Skeletal muscle tissue (tissue), 4 donors: Measurements from ENCODE around the gene SIPA1L3. TPM values are rescaled to one million over a fixed set of nuclear protein-coding genes. Genes with fewer than 3 reads are reported as not detected.

Experiments
- H3K27ac ChIP-seq: one replicate; pipeline ENCODE4 v1.7.0; 2013; ENCODE audit warnings: mild to moderate bottlenecking, low read depth, low read length, inconsistent platforms
- H3K27me3 ChIP-seq, 3 donors: one replicate each; pipeline ENCODE4 v1.7.0; 2013; ENCODE audit warnings: low read length in 3 of 3; ENCODE audit not compliant: control insufficient read depth in 3 of 3, insufficient read depth in 3 of 3
- H3K36me3 ChIP-seq, 3 donors: one replicate each; pipeline ENCODE4 v1.7.0; 2013; ENCODE audit warnings: low read length in 3 of 3; ENCODE audit not compliant: control insufficient read depth in 3 of 3, insufficient read depth in 3 of 3
- H3K4me1 ChIP-seq, 3 donors: one replicate each; pipeline ENCODE4 v1.7.0; 2013; ENCODE audit warnings: low read length in 3 of 3, mild to moderate bottlenecking in 3 of 3; ENCODE audit not compliant: control insufficient read depth in 3 of 3, insufficient read depth in 3 of 3
- H3K4me3 ChIP-seq, 3 donors: one replicate each; pipeline ENCODE4 v1.7.0; 2013; ENCODE audit warnings: low read length in 3 of 3
- H3K9ac ChIP-seq, 3 donors: one replicate each; pipeline ENCODE4 v1.7.0; 2013; ENCODE audit warnings: low read length in 3 of 3, mild to moderate bottlenecking in 3 of 3, moderate library complexity in 2 of 3, low read depth in 1 of 3
- H3K9me3 ChIP-seq, 3 donors: one replicate each; pipeline ENCODE4 v1.7.0; 2013; ENCODE audit warnings: low read length in 3 of 3; ENCODE audit not compliant: control insufficient read depth in 3 of 3
- total RNA-seq: library from RNA; depleted of rRNA; stranded (reverse); fragments of >200 nt; gene quantifications from one replicate; pipeline ENCODE4 v1.2.3, GENCODE V29; 2014
- donor health status: Osteomylitis.

Gene SIPA1L3
- total RNA-seq, 1 donor from 2014 or later: 3.7 TPM

- H3K27ac ChIP-seq: no peak overlapping the region
- no peak overlapping the region for H3K9ac ChIP-seq
- H3K4me3 ChIP-seq: no peak overlapping the region
- peaks cover 0 to 6% (median 5%) of the 10 kb centered on the region in 3 donors for H3K9me3 ChIP-seq
- no peaks in the 10 kb centered on the region for H3K27me3 ChIP-seq
- peaks cover 0 to 2% (median 0%) of the 10 kb centered on the region in 3 donors for H3K4me1 ChIP-seq
- H3K36me3 ChIP-seq: no peaks in the 10 kb centered on the region
These were observed 63.7 kb downstream of the SIPA1L3 start for GRCh38 chr19:37970699-37971098.

DNA sequence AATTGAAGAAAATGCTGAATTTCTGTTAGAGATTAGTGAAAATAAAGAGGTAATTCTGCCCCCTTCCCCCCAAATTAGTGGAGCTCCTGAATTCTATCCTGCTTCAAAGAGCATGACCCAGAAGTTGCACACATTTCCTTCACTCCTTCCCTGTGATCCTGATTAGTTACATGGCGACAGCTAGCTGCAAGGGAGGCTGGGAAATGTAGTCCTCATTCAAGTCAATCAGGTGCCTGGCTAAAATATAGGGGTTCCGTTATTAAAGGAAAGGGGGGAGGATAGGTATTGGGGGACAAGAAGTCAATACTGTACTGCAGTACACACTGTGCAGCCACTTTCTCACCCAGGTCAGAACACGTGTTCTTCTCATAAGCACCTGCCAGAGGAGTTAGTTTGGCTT, 65.8 kb downstream of the SIPA1L3 start:
- no peak overlapping the region for H3K27ac ChIP-seq

DNA sequence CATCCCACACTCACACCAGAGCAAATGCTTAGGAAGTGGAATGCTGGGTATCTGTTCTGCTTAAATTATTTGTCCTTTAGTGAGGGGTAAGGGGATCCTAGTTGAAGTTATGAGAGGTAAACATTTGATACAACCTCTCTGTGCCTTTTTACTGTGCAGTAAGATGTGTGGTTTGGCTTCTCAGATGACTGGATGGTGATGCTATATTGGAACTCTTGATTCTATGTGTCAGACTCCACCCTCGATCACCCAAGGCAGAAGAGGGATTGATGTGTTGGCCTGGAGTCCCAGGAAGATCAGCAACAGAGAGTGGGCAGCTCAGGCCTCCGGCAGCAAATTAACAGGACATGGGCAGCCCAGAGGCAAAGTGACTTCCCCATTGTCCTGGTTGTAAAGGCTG, 66.7 kb downstream of the SIPA1L3 start:
- peaks cover 0 to 6% (median 5%) of the 10 kb centered on the region in 3 donors for H3K9me3 ChIP-seq
- H3K27ac ChIP-seq: no peak overlapping the region
- no peaks in the 10 kb centered on the region for H3K36me3 ChIP-seq
- no peaks in the 10 kb centered on the region for H3K4me1 ChIP-seq
- H3K9ac ChIP-seq: no peak overlapping the region
- H3K27me3 ChIP-seq: no peaks in the 10 kb centered on the region
- no peak overlapping the region for H3K4me3 ChIP-seq

More for the DNA sequence above, 65.8 kb downstream of the SIPA1L3 start:
- no peaks in the 10 kb centered on the region for H3K27me3 ChIP-seq
- no peak overlapping the region for H3K9ac ChIP-seq
- H3K4me1 ChIP-seq: no peaks in the 10 kb centered on the region
- no peaks in the 10 kb centered on the region for H3K36me3 ChIP-seq
- H3K9me3 ChIP-seq: peaks cover 0 to 6% (median 5%) of the 10 kb centered on the region in 3 donors
- H3K4me3 ChIP-seq: no peak overlapping the region

DNA sequence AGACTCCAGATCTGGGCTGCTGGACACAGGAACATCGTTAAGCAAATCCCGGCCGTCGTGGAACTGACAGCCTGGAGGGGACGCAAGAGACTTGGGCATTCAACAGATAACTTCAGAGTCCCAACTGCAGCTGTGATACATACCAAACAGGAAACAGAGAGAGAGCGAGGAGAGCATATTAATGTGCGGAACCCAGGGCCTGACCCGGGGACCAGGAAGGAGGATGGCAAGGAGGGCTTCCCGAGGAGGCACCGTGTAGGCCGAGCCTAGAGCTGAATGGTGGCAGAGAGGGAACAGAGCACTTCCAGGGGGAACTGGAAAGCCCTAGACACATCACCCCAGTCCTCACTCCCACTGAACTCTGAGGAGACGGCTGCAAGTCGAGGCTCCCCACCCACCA, 68.1 kb downstream of the SIPA1L3 start:
- Histone ChIP-seq H3K27me3 (no peaks in the 10 kb centered on the region), H3K9me3 (peaks cover 0 to 6% (median 5%) of the 10 kb centered on the region in 3 donors), H3K4me3 (no peak overlapping the region)

DNA sequence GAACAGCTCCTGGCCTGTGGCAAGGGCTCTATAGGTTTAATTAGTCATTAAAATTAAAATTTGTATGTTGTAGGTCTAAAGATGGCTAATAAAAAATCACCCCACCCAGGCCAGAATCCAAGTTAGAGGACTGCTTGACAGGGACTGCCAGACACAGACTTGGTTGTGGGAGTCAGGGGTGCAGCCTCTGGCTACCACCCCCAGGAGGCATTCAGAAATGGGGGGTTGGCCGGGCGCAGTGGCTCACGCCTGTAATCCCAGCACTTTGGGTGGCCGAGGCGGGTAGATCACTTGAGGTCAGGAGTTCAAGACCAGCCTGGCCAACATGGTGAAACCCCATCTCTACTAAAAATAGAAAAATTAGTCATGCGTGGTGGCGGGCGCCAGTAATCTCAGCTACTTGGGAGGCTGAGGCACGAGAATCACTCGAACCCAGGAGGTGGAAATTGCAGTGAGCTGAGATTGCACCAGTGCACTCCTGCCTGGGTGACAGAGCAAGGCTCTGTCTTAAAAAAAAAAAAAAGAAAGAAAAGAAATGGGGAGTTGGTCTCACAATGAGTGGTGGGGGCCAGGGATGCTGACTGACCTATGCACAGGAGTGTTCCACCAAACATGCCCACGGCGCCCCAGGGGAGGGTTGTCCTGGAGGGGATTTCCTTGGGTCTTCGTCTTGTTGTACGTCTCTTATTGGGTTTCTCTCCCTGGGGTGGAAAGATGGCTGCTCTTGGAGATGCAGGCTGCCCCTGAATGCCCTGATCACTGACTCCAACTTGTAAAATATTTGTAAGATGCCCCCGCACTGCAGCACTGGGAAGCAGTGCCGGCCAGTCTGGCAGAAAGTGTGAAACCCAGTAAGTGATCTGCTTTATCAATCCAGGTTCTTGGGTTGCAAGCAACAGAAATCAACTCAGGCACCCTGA, 68.8 kb downstream of the SIPA1L3 start:
- Histone ChIP-seq H3K9ac (no peak overlapping the region), H3K27me3 (no peaks in the 10 kb centered on the region), H3K27ac (no peak overlapping the region), H3K36me3 (no peaks in the 10 kb centered on the region), H3K4me3 (no peak overlapping the region), H3K4me1 (peaks cover 9 to 14% (median 13%) of the 10 kb centered on the region in 3 donors), H3K9me3 (peaks cover 0 to under 1% (median 0%) of the 10 kb centered on the region in 3 donors)

More for the DNA sequence above, 68.1 kb downstream of the SIPA1L3 start:
- Histone ChIP-seq H3K9ac (no peak overlapping the region), H3K36me3 (no peaks in the 10 kb centered on the region), H3K4me1 (peaks cover 2 to 6% (median 6%) of the 10 kb centered on the region in 3 donors), H3K27ac (no peak overlapping the region)

- no peak overlapping the region for H3K9ac ChIP-seq
- no peaks in the 10 kb centered on the region for H3K9me3 ChIP-seq
- H3K4me3 ChIP-seq: no peak overlapping the region
- peaks cover 9 to 17% (median 16%) of the 10 kb centered on the region in 3 donors for H3K4me1 ChIP-seq
- H3K27me3 ChIP-seq: no peaks in the 10 kb centered on the region
- H3K36me3 ChIP-seq: no peaks in the 10 kb centered on the region
- H3K27ac ChIP-seq: no peak overlapping the region
These were observed 70.4 kb downstream of the SIPA1L3 start for GRCh38 chr19:37977391-37977790.

DNA sequence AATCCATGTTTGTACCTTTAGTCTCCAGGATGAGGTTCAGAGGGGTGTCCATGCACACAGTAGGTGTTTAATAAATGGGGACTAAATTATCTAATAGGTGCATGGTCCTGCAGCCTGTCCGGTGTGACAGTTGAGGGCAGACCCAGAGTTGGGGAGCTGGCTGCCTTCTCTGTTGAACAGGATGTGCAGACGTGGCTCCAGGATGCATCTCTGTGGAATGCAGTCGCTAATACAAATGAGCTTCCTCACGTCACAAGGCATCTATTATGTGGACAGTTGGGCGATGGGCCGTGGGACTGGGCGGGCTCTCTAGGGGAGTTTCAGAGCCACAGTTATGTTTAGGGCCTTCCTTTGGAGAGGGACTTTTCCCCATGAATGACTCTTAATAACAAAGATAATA, 71.0 kb downstream of the SIPA1L3 start:
- no peaks in the 10 kb centered on the region for H3K36me3 ChIP-seq
- H3K4me3 ChIP-seq: no peak overlapping the region
- H3K27ac ChIP-seq: no peak overlapping the region
- no peak overlapping the region for H3K9ac ChIP-seq
- no peaks in the 10 kb centered on the region for H3K9me3 ChIP-seq
- peaks cover 9 to 17% (median 16%) of the 10 kb centered on the region in 3 donors for H3K4me1 ChIP-seq
- no peaks in the 10 kb centered on the region for H3K27me3 ChIP-seq

DNA sequence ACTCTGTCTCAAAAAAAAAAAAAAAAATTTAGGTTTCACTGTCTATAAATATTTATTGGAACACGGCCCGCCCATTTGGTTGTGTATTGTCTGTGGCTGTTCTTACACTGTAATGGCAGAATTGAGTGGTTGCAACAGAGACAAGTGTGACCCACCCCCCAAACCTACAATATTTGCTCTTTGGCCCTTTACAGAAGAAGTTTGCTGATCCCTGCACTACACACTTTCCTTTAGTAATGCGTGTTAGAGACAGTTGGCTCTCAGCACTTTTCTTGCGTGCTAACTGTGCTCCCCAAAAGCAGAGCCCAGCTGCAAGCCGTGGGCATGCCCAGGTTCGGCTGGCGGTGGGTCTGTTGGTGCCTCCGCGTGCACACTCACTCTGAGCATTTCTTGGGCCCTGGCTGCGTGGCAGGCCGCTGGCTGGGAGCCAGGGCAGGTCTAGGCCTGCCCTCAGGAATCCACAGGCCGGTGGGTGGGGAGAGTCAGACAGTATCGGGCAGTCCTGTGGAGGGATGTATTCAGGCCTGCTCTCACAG, 72.6 kb downstream of the SIPA1L3 start:
- no peaks in the 10 kb centered on the region for H3K27me3 ChIP-seq
- peaks cover 9 to 17% (median 16%) of the 10 kb centered on the region in 3 donors for H3K4me1 ChIP-seq
- H3K36me3 ChIP-seq: no peaks in the 10 kb centered on the region
- H3K9ac ChIP-seq: no peak overlapping the region
- no peaks in the 10 kb centered on the region for H3K9me3 ChIP-seq
- H3K4me3 ChIP-seq: no peak overlapping the region
- no peak overlapping the region for H3K27ac ChIP-seq

DNA sequence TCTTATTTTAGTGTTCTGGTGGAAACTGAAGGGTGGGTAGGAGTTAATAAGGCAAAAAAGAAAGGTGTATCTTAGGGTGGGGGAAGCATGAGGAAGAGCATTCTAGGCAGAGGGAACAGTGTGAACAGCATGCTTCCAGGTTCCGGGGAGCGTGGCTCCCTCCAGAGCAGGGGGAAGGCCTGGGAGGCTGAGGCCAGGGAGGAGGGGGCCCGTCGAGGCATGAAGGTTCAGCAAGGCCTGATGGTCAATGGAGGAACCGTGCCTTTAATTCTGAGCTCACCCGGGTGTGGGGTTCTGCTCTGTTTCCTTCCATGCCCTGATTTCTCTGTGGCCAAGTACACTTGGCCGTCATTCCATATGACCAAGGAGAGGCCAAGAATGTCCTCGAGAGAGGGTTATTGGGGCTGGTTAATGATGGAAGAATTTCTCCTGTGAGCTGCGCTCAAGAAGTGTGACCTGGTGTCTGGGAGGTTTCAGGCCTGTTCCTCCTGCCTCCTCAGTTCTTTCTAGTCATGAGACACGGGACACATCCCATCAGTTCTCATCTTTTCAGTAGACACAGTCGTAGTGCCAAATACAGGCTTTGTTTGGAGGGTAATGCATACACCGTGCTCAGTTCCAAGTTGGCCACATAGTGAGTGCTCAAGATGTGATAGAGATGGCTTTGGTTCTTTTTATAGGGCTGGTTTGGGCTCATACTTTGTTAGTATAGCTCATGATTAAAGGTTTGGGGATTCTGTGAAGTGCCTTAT, 73.6 kb downstream of the SIPA1L3 start:
- Histone ChIP-seq H3K9ac (no peak overlapping the region), H3K9me3 (no peaks in the 10 kb centered on the region), H3K36me3 (no peaks in the 10 kb centered on the region), H3K27me3 (no peaks in the 10 kb centered on the region), H3K4me1 (peaks cover 9 to 17% (median 16%) of the 10 kb centered on the region in 3 donors), H3K27ac (peak overlapping the region; percentile 11), H3K4me3 (no peak overlapping the region)
